NCI-H2107 treated with DMSO at 0.1 percent for 48 hours (cell line): ENCODE data around the gene RAP1A.
"Not testable (repeated sequence)": the region's sequence is repeated elsewhere in the genome, so short reads cannot be mapped to it uniquely, and the experiment has no call there.

ENCODE experiments used
- DNase-seq: peaks from one replicate; lab custom pipeline; 2025; ENCODE audit not compliant: unreplicated experiment; lab: John Stamatoyannopoulos, UW

Gene RAP1A

GRCh38 chr1:111660204-111661150 lies 40.9 kb downstream of the RAP1A start:
- DNase-seq = no peak

GRCh38 chr1:111664652-111665051 lies 45.1 kb downstream of the RAP1A start:
- DNase-seq = no peak

DNA sequence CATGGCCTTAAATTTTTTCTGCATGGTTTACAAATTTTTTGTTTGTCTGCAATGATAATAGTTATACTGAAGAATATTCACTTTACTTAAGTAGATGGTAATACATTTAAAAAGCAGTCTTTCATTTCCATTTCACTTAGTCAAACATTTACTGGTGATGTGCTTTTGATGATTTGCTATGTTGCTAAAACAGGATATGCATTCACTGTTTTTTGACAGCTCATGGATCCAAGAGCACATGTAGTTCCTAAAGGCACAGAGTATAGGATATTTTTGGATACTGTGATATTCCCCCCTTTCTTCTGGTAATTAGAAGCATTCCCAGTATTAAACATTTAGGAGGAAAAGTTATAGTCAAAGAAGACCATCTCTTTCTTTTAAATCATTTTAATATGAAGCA lies 45.9 kb downstream of the RAP1A start:
- DNase-seq = no peak

- no peak for DNase-seq
Observed at GRCh38 chr1:111666828-111667227, 47.2 kb downstream of the RAP1A start.

GRCh38 chr1:111669268-111669667 lies 49.7 kb downstream of the RAP1A start:
- DNase-seq = no peak

GRCh38 chr1:111671852-111672251 lies 52.3 kb downstream of the RAP1A start:
- DNase-seq = no peak

DNA sequence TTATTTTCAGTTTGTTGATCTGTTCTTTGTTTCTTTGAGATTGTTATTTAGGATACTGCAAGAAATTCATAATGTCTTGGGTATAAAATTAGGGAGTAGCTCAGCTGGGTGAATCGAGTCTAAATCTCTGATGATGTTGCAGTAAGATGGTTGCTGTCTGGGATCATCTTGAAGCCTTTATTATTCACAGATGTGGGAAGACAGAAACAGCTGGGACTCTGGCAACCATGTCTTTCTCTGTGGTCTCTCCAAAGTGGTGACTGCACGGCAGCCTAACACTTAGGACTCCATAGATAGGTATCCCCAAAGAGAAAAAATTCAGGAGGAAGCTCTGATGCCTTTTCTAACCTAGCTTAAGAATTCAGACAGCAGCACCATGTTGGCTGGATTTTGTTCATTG lies 52.7 kb downstream of the RAP1A start:
- DNase-seq = no peak

DNA sequence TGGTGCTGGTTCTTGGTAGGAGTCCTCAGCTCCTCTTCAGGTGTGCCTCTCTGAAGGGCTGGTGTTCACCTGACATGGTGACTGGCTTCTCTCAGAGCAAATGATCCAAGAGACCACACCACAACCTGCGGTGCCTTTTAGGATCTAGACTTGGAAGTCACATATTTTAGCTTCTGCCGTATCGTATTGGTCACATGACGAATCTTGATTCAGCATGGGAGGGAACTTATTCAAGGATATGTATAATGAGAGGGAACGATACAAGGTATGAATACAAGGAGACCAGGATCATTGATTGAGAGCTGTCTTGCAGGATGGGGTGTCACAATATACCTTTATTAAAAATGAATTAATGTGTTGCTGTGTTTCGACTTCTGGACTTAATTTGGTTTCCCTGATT lies 58.0 kb downstream of the RAP1A start:
- no peak for DNase-seq

GRCh38 chr1:111679541-111679940 lies 60.0 kb downstream of the RAP1A start:
- no peak for DNase-seq

GRCh38 chr1:111680212-111680800 lies 60.7 kb downstream of the RAP1A start:
- not testable (repeated sequence) for DNase-seq

GRCh38 chr1:111685293-111686153 lies 65.9 kb downstream of the RAP1A start:
- not testable (repeated sequence) for DNase-seq

- DNase-seq = peak; percentile 27
Observed at GRCh38 chr1:111690306-111690617, 70.7 kb downstream of the RAP1A start.

- no peak for DNase-seq
Observed at GRCh38 chr1:111691886-111692285, 72.3 kb downstream of the RAP1A start.

GRCh38 chr1:111695801-111696200 lies 76.2 kb downstream of the RAP1A start:
- DNase-seq = no peak

GRCh38 chr1:111696330-111696729 lies 76.7 kb downstream of the RAP1A start:
- no peak for DNase-seq

- no peak for DNase-seq
Observed at GRCh38 chr1:111699268-111699667, 79.7 kb downstream of the RAP1A start.

GRCh38 chr1:111702504-111703050 lies 83.0 kb downstream of the RAP1A start:
- DNase-seq = no peak

DNA sequence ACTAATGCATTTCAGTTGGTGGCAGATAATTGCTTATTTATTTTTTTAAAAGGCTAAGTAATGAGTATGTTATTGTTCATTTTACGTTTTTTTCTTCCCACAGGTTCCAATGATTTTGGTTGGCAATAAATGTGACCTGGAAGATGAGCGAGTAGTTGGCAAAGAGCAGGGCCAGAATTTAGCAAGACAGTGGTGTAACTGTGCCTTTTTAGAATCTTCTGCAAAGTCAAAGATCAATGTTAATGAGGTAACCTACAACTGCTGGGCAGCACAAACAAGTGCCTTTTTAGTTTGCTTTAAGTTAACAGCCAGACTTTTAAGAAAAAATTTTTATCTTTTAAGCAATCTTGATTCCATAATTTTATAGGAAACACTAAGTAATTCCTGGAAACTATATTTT lies 84.7 kb downstream of the RAP1A start:
- DNase-seq = no peak

- DNase-seq = no peak
Observed at GRCh38 chr1:111704776-111705175, 85.2 kb downstream of the RAP1A start.

GRCh38 chr1:111705841-111706240 lies 86.3 kb downstream of the RAP1A start:
- DNase-seq = no peak

DNA sequence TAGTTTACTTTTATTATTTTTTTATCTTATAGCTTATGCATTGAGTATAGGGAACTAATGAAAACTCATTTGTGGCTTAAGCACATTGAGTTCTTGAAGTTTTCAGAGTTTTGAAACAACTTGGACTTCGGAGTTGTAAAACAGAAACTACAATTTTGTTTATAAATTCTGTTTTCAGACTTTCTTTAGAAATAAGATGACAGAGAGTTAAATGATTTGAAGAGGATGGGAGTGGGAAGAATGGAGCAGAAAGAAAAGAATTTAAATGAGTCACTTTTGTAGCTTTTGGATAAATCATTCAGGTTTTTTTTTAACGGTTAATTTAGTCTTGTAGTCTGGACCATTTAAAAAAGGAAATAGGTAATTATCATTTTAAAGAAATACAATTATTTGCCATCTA lies 87.3 kb downstream of the RAP1A start:
- no peak for DNase-seq
